Measurements from ENCODE around the gene FRMD7.
A peak's percentile ranks its signal among the peaks of the same experiment; 100 is the strongest.
"Not testable (repeated sequence)": the region's sequence is repeated elsewhere in the genome, so short reads cannot be mapped to it uniquely, and the experiment has no call there.

The FRMD7 gene

DNA sequence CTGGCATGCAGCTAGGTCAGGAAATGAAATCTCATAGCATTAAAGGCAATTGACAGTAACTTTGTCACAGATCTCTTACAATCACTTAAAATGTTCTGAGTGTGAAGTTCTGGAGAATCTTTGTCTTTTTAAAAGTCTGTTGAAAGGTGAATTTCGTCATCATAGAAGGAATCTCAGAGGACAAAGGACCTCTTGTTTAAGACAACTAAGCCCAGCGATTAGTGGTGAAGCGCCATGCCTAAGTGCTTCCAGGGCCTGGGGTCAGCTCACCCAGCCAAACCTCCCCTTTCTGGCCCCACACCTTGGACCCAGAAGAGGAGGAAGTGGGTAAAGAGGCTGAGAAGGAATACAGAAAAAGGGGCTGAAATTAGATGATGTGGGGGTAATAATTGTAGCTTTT lies 8.5 kb downstream of the FRMD7 start:
- ATAC-seq (replicated peaks) (no peak), DNase-seq (no peak)
- Mint-ChIP-seq H3K4me3 (no peak overlapping the region), H3K4me1 (no peaks in the 10 kb centered on the region), H3K27me3 (peaks cover 0 to 14% of the 10 kb centered on the region in 2 donors), H3K27ac (no peak overlapping the region), H3K36me3 (no peaks in the 10 kb centered on the region), H3K9me3 (no peaks in the 10 kb centered on the region)

DNA sequence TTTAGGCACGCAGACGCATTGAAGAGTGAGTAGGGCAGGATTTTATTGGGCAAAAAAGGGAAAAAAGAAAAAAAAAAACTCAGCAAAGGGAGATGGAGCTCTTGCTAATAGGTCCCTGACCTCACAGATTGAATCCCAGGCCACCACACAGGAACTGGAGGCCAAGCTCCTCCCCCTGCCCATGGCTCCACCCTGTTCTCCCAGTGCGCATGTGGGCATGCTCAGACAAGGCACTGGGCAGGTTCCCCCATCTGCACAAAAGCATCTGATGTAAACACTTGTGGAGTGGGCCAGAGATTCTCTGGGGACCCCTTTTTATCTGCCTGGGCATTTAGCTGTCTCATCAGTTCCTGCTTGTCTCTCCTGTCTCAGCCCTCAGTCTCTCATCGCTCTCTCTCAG lies 9.5 kb downstream of the FRMD7 start:
- H3K27ac Mint-ChIP-seq = no peak overlapping the region
- H3K36me3 Mint-ChIP-seq = no peaks in the 10 kb centered on the region
- H3K4me1 Mint-ChIP-seq = no peaks in the 10 kb centered on the region
- DNase-seq = no peak
- H3K4me3 Mint-ChIP-seq = no peak overlapping the region
- H3K9me3 Mint-ChIP-seq = no peaks in the 10 kb centered on the region
- peaks cover 0 to 19% of the 10 kb centered on the region in 2 donors for H3K27me3 Mint-ChIP-seq
- no peak for ATAC-seq (replicated peaks)

DNA sequence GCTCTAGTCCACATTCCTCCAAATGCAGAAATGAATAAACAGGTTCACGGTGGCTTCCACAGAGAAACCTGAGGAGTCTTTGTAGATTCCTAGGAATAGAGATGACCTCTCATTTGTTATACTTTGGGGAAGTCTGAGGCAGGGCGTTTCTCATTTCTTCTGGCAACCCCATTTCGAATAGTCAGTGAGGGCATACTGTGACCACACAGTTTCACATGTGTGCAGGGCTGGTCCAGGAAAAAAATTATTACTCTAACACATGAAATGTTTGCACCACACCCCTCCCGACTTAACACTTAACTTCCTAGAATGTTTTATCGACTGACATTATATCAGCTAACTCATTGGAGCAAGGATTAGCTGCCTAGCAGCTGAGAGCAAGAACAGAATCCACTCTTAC lies 12.0 kb downstream of the FRMD7 start:
- H3K27ac Mint-ChIP-seq = no peak overlapping the region
- H3K4me1 Mint-ChIP-seq = no peaks in the 10 kb centered on the region
- H3K4me3 Mint-ChIP-seq = no peak overlapping the region
- peaks cover 0 to 19% of the 10 kb centered on the region in 2 donors for H3K27me3 Mint-ChIP-seq
- ATAC-seq (replicated peaks) = no peak
- no peaks in the 10 kb centered on the region for H3K9me3 Mint-ChIP-seq
- no peaks in the 10 kb centered on the region for H3K36me3 Mint-ChIP-seq
- DNase-seq = no peak

DNA sequence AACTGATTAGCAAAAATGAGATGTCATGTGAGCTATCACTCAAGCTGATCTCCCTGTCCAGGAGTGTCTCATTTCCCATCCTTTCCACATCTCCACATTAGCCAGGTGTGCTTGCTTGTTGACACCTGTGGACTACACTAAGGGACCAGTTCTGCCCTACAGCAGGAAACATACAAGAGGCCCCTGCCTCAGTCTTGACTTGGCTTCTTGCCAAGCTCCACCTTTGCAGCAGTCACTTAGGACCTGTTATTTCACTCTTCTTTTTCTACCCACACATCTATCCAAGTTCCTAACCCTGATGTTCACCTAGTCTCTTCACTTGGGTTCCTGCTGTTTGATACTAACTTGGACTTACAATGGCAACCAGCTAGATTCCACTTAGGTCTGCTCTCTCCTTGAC lies 13.2 kb downstream of the FRMD7 start:
- no peaks in the 10 kb centered on the region for H3K9me3 Mint-ChIP-seq
- H3K36me3 Mint-ChIP-seq = no peaks in the 10 kb centered on the region
- no peak overlapping the region for H3K4me3 Mint-ChIP-seq
- ATAC-seq (replicated peaks) = no peak
- H3K4me1 Mint-ChIP-seq = no peaks in the 10 kb centered on the region
- DNase-seq = no peak
- peaks cover 0 to 13% of the 10 kb centered on the region in 2 donors for H3K27me3 Mint-ChIP-seq
- no peak overlapping the region for H3K27ac Mint-ChIP-seq

DNA sequence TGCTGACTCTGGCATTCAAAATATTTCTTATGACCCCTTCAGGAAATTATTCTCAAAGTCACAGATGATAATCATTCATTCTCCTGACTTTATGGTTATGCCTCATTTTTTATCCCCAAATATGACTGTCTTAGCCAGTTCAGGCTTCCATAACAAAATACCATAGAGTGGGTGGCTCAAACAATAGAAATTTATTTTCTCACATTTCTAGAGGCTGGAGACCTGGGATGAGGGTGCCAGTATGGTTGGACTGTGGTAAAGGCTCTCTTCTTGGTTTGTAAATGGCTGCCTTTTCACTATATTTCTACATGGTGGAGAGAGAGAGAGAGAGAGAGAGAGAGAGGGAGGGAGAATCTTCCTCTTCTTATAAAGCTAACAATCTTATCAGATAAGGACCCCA lies 20.5 kb downstream of the FRMD7 start:
- ATAC-seq (replicated peaks) (no peak), DNase-seq (no peak)
- no peak overlapping the region for H3K27ac Mint-ChIP-seq
- H3K4me1 Mint-ChIP-seq = no peaks in the 10 kb centered on the region
- no peaks in the 10 kb centered on the region for H3K36me3 Mint-ChIP-seq
- no peaks in the 10 kb centered on the region for H3K9me3 Mint-ChIP-seq
- H3K4me3 Mint-ChIP-seq = no peak overlapping the region
- no peaks in the 10 kb centered on the region for H3K27me3 Mint-ChIP-seq

DNA sequence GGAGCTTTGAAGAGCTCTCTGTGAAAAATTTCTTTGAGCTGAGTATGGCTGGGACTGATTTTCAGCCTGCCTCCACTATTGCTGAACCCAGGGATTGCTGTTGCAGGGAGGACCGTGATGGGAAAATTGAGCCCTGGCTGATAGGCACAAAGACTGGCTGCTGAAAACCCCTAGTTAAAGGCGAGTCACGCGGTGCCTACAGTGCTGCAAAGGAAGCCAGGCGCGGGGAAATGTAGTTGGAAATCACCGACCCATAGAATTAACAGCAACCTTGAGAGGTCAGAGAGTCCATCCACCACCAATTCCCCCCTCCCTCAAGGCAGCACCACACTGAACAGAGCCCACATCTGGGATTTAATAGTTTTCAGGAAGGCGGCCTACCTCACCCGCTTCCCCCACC lies 26.0 kb downstream of the FRMD7 start:
- ATAC-seq (replicated peaks) = no peak
- Mint-ChIP-seq H3K27ac (no peak overlapping the region), H3K36me3 (no peaks in the 10 kb centered on the region), H3K27me3 (peaks cover 0 to 10% of the 10 kb centered on the region in 2 donors), H3K4me1 (no peaks in the 10 kb centered on the region), H3K9me3 (no peaks in the 10 kb centered on the region), H3K4me3 (no peak overlapping the region)
- no peak for DNase-seq

DNA sequence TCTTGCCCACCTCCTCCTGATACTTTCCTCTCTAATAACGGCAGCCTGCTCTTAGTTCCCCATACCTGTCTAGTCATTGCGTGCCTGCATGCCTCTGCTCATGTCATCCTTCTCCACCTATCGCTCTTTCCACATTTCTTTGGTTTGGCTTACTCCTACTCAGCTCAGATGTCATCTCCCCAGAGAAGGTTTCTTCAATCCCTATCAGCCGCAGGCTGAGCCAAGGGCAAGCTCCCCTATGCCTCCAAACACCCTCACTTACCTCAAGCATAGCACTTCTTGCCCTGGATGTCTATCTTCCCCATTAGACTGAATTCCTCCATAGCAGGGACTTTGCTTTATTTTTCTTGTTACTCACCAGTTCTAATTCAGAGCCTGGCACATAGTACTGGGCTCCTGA lies 26.6 kb downstream of the FRMD7 start:
- no peaks in the 10 kb centered on the region for H3K36me3 Mint-ChIP-seq
- H3K27me3 Mint-ChIP-seq = peaks cover 0 to 10% of the 10 kb centered on the region in 2 donors
- no peaks in the 10 kb centered on the region for H3K4me1 Mint-ChIP-seq
- no peaks in the 10 kb centered on the region for H3K9me3 Mint-ChIP-seq
- no peak for ATAC-seq (replicated peaks)
- H3K27ac Mint-ChIP-seq = no peak overlapping the region
- DNase-seq = no peak
- no peak overlapping the region for H3K4me3 Mint-ChIP-seq

DNA sequence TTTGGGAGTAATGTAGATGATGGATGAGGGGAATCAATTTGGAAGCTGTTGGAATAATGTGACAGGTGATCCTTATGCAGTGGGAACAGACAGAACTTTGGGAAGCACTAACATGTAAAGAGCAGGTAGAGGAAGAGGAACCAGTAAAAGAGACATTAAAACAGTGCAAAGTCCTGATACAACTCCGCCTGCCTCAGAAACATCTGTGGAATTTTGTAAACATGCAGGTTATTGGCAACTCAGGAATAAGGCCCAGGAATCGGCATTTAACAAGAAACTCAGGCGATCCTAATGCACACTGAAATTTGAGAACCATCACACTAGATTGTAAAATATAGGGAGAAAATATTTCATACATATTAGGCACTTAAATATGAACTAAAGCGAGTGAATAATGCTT lies 29.1 kb downstream of the FRMD7 start:
- not testable (repeated sequence) for H3K27ac Mint-ChIP-seq; H3K4me1 Mint-ChIP-seq; H3K9me3 Mint-ChIP-seq; H3K4me3 Mint-ChIP-seq; H3K36me3 Mint-ChIP-seq; DNase-seq; ATAC-seq (replicated peaks)
- peaks cover 0 to 10% of the 10 kb centered on the region in 2 donors for H3K27me3 Mint-ChIP-seq

DNA sequence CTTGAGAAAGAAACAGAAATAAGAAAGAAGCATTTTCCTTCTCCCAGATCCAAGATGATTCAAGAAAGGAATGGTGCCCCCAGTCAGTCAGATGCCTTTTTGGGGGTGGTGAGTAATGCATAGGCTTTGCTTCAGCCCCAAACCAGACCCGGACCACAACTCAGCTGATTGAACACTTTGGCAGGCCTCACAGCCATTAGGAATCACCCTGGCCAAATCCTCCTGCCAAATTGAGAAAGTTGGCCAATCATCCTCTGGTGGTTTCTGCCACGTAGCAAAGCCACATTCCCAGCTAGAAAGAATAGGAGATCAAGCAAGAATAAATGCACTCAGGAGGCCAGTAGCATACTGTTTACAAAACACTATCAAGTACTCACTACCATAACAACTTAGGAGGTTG lies 33.7 kb downstream of the FRMD7 start:
- H3K4me3 Mint-ChIP-seq = no peak overlapping the region
- no peak for DNase-seq

DNA sequence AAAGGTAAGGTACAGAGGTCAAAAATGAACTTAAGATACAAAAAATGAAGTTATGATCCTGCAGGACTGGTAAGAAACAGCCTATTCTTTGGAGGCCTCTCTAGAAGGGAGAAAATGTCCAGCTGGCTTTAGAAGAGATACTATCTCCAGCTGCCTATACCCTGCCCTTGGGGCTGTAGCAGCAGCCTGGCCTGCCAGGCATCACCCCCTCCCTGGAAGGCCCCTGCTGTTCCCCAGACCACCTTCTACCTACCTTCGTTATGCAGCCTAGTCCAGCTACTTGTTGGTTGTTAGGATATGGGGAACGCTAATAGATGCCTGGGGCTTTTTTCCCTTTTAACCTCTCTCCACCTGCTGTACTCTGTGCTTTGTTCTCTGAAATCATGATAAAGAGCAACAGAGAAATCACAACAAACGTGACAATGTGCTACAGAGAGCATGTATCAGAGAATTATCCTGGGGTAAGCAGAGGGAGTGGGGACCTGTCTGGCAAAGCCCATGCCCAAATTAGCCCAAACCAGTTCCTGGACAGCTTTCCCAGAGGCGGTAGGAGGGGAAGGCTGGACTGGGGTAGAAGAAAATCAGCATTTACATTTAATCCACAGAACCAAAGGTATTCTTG lies 34.5 kb downstream of the FRMD7 start:
- Mint-ChIP-seq H3K27me3 (peaks cover 0 to 7% of the 10 kb centered on the region in 2 donors), H3K9me3 (no peaks in the 10 kb centered on the region), H3K4me3 (no peak overlapping the region), H3K36me3 (no peaks in the 10 kb centered on the region), H3K4me1 (no peaks in the 10 kb centered on the region), H3K27ac (no peak overlapping the region)
- ATAC-seq (replicated peaks) = no peak
- no peak for DNase-seq

More for the DNA sequence above, 33.7 kb downstream of the FRMD7 start:
- no peaks in the 10 kb centered on the region for H3K36me3 Mint-ChIP-seq
- H3K9me3 Mint-ChIP-seq = no peaks in the 10 kb centered on the region
- peaks cover 0 to 10% of the 10 kb centered on the region in 2 donors for H3K27me3 Mint-ChIP-seq
- ATAC-seq (replicated peaks) = no peak
- no peak overlapping the region for H3K27ac Mint-ChIP-seq
- no peaks in the 10 kb centered on the region for H3K4me1 Mint-ChIP-seq

DNA sequence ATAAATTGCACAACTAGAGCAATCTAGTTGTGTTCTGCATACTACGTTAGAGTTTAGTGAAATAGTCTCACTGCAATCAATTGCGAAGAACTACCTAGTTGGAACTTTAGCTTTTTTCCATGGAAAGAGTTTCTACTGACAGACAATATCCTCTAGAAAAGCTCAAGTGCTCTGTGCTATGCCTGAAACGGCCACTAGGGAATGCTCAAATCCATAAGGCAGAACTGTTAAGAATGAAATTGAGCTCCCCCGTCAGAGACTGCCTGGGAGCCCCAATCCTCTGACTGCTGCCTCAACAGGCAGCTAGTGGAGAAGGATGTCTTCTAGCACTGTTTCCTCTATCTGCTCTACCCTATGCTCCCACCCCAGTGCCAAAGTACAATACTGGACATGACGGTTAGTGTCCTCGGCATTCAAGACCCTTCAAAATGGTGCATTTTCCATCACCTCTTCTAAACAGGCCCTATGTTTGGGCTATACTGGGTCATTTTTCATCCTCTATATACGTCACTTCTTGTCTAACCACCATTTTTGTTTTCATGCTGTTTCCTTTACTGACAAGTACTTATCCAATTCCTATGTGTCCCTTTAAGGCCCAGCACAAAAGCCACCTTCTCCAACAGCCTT lies 35.3 kb downstream of the FRMD7 start:
- Mint-ChIP-seq H3K4me1 (no peaks in the 10 kb centered on the region), H3K27ac (no peak overlapping the region), H3K36me3 (no peaks in the 10 kb centered on the region), H3K9me3 (no peaks in the 10 kb centered on the region), H3K4me3 (no peak overlapping the region), H3K27me3 (peaks cover 0 to 8% of the 10 kb centered on the region in 2 donors)
- ATAC-seq (replicated peaks) = peak; percentile 74 to 80
- peak; percentile 11 for DNase-seq

DNA sequence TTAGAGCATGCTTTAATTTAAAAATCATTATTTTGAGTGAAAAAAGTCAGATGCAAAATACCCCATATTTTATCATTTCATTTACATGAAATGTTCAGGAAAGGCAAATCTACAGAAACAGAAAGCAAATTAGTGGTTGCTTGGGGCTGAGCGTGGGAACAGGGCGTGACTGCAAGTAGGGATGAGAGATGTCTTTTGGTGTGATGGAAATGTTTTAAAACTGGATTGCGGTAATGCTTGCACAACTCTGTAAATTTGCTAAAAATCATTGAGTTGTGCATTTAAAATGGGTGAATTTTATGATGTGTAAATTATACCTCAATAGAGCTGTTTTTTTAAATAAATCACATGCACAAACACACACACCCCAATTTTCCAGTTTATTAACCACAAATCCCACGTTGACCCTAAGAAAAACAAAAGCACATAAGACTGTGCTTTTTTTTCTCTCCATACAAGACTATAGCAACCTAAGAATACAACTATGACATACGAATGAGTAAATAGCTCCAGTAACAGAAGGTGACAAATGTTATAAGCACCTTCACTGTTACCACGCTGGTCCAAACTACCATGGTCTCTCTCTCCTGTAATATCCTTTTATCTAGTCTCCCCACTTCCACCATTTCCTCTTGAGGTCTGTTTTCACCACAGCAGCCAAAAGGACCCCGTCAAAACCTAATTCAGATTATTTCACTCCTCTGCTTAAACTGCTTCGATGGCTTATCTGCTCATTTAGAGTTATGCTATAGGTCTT lies 37.2 kb downstream of the FRMD7 start:
- Mint-ChIP-seq H3K4me3 (no peak overlapping the region), H3K4me1 (peaks cover 0 to 5% of the 10 kb centered on the region in 2 donors), H3K36me3 (no peaks in the 10 kb centered on the region), H3K27ac (no peak overlapping the region), H3K9me3 (no peaks in the 10 kb centered on the region), H3K27me3 (peaks cover 0 to 8% of the 10 kb centered on the region in 2 donors)
- no peak for DNase-seq
- ATAC-seq (replicated peaks) = no peak

DNA sequence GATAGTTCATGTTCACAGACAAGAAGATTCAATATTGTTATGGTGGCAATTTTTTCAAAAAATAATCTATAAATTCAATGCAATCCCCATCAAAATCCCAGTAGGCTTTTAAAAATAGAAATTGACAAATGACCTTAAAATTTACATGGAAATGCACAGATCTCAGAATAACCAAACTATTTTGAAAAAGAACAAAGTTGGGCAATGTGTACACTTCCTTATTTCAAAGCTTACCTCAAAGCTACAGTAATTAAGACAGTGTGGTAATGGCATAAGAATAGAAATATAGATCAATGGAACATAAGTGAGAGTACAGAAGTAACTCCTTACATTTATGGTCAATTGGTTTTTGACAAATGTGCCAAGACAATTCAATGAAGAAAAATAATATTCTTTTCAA lies 39.0 kb downstream of the FRMD7 start:
- Mint-ChIP-seq H3K27ac (no peak overlapping the region), H3K36me3 (no peaks in the 10 kb centered on the region), H3K27me3 (peaks cover 0 to 8% of the 10 kb centered on the region in 2 donors)

DNA sequence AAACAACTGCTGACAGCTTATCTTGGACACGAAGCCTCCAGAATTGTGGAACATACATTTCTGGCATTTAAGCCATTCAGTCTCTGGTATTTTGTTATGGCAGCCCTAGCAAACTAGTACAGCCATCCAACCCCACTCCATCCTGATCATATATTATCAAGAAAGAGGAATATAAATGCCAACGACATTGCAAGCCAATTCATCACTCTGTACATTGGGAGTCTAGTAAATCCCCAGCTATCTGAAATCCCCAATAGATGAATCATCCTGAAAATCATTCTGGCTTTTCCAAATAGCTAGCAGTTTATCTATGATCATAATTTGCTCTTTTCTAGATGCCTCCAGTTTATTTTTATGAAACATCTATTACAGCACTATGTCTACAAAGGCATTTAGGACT lies 41.1 kb downstream of the FRMD7 start:
- ATAC-seq (replicated peaks) (no peak), DNase-seq (no peak)
- Mint-ChIP-seq H3K27me3 (peaks cover 0 to 4% of the 10 kb centered on the region in 2 donors), H3K9me3 (no peaks in the 10 kb centered on the region), H3K27ac (no peak overlapping the region), H3K36me3 (no peaks in the 10 kb centered on the region), H3K4me1 (peaks cover 0 to 5% of the 10 kb centered on the region in 2 donors), H3K4me3 (no peak overlapping the region)

More for the DNA sequence above, 39.0 kb downstream of the FRMD7 start:
- H3K9me3 Mint-ChIP-seq = no peaks in the 10 kb centered on the region
- DNase-seq (no peak), ATAC-seq (replicated peaks) (no peak)
- H3K4me1 Mint-ChIP-seq = peaks cover 0 to 5% of the 10 kb centered on the region in 2 donors
- H3K4me3 Mint-ChIP-seq = no peak overlapping the region

DNA sequence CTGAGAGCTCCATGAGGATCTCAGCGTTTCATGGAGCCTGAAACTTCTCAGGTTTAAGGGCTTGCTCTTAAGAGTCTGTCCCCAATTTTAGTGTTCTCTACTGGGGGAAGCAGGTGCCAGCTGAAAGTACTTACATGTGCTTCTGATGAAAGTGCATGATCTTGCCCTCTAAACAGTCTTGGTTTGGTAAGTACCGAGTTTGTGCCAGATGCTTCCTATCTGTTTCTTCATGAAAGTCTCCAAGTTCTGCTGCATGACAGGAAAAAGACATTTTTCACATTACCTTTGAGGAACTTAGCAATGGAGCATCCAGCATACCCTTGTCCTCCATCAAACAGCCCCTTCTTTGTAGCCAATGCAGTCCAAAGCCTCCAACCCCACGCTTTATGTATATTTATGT lies 42.0 kb downstream of the FRMD7 start:
- DNase-seq (no peak), ATAC-seq (replicated peaks) (no peak)
- Mint-ChIP-seq H3K9me3 (no peaks in the 10 kb centered on the region), H3K36me3 (no peaks in the 10 kb centered on the region), H3K27ac (no peak overlapping the region), H3K4me3 (no peak overlapping the region), H3K27me3 (peaks cover 0 to 5% of the 10 kb centered on the region in 2 donors), H3K4me1 (peaks cover 0 to 5% of the 10 kb centered on the region in 2 donors)
